Measurements from ENCODE around the gene GGA1. TPM values are rescaled to one million over a fixed set of nuclear protein-coding genes. Genes with fewer than 3 reads are reported as not detected.

The GGA1 gene
- total RNA-seq, 1 experiment from 2014 or later, result 52.7 TPM

- TF ChIP-seq, protein P1, sequence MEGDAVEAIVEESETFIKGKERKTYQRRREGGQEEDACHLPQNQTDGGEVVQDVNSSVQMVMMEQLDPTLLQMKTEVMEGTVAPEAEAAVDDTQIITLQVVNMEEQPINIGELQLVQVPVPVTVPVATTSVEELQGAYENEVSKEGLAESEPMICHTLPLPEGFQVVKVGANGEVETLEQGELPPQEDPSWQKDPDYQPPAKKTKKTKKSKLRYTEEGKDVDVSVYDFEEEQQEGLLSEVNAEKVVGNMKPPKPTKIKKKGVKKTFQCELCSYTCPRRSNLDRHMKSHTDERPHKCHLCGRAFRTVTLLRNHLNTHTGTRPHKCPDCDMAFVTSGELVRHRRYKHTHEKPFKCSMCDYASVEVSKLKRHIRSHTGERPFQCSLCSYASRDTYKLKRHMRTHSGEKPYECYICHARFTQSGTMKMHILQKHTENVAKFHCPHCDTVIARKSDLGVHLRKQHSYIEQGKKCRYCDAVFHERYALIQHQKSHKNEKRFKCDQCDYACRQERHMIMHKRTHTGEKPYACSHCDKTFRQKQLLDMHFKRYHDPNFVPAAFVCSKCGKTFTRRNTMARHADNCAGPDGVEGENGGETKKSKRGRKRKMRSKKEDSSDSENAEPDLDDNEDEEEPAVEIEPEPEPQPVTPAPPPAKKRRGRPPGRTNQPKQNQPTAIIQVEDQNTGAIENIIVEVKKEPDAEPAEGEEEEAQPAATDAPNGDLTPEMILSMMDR (IDR thresholded peaks at IDR 0.05; ENCODE audit: unreplicated experiment), result no peak
- Mint-ChIP-seq H3K4me1 (ENCODE audit: insufficient read depth, unreplicated experiment) (no peaks in the 10 kb centered on the region), H3K4me3 (ENCODE audit: unreplicated experiment) (no peak overlapping the region), H3K9me3 (ENCODE audit: unreplicated experiment) (no peaks in the 10 kb centered on the region), H3K27ac (ENCODE audit: low read depth, unreplicated experiment) (no peak overlapping the region), H3K36me3 (ENCODE audit: insufficient read depth, unreplicated experiment) (no peaks in the 10 kb centered on the region), H3K27me3 (ENCODE audit: insufficient read depth, unreplicated experiment) (no peaks in the 10 kb centered on the region)
- intact Hi-C loops (cut with micrococcal nuclease), result no loop called here
- POLR2A ChIA-PET, result no interaction called here
- CTCF ChIA-PET, result interaction anchor here (0.7 to 2.3 kb wide), 3 partner anchors 11 to 39 kb away, joined by 3 to 11 read pairs (median 4); no protein-coding TSS in a partner anchor
- DNase-seq (ENCODE audit: unreplicated experiment), result no peak
- no TSS peak for BruUV-seq (replicated peaks)
Observed at GRCh38 chr22:37578002-37578401, 30.6 kb upstream of the GGA1 start.

GRCh38 chr22:37581504-37581903 is 27.1 kb upstream of the GGA1 start:
- no peaks in the 10 kb centered on the region for H3K9me3 Mint-ChIP-seq (ENCODE audit: unreplicated experiment)
- no TSS peak for BruUV-seq (replicated peaks)
- H3K36me3 Mint-ChIP-seq (ENCODE audit: insufficient read depth, unreplicated experiment), result no peaks in the 10 kb centered on the region
- H3K4me3 Mint-ChIP-seq (ENCODE audit: unreplicated experiment), result no peak overlapping the region
- H3K27ac Mint-ChIP-seq (ENCODE audit: low read depth, unreplicated experiment), result no peak overlapping the region
- TF ChIP-seq, protein P1 (IDR thresholded peaks at IDR 0.05; ENCODE audit: unreplicated experiment), result no peak
- H3K4me1 Mint-ChIP-seq (ENCODE audit: insufficient read depth, unreplicated experiment), result no peaks in the 10 kb centered on the region
- DNase-seq (ENCODE audit: unreplicated experiment), result no peak
- POLR2A ChIA-PET, result no interaction called here
- intact Hi-C loops (cut with micrococcal nuclease), result no loop called here
- CTCF ChIA-PET, result interaction anchor here (1.6 to 1.8 kb wide), 2 partner anchors 11 to 14 kb away, joined by 9 to 13 read pairs; no protein-coding TSS in a partner anchor
- no peaks in the 10 kb centered on the region for H3K27me3 Mint-ChIP-seq (ENCODE audit: insufficient read depth, unreplicated experiment)

- no peaks in the 10 kb centered on the region for H3K9me3 Mint-ChIP-seq (ENCODE audit: unreplicated experiment)
- BruUV-seq (replicated peaks), result no TSS peak
- no peak overlapping the region for H3K4me3 Mint-ChIP-seq (ENCODE audit: unreplicated experiment)
- ChIA-PET CTCF (interaction anchor here (0.8 to 1.8 kb wide), 7 partner anchors 10 to 44 kb away, joined by 3 to 13 read pairs (median 4); no protein-coding TSS in a partner anchor), POLR2A (interaction anchor here (1.7 kb wide), 1 partner anchor 10 kb away, joined by 6 read pairs; no protein-coding TSS in a partner anchor)
- no peak overlapping the region for H3K27ac Mint-ChIP-seq (ENCODE audit: low read depth, unreplicated experiment)
- TF ChIP-seq, protein P1 (IDR thresholded peaks at IDR 0.05; ENCODE audit: unreplicated experiment), result no peak
- intact Hi-C loops (cut with micrococcal nuclease), result no loop called here
- no peaks in the 10 kb centered on the region for H3K27me3 Mint-ChIP-seq (ENCODE audit: insufficient read depth, unreplicated experiment)
- no peak for DNase-seq (ENCODE audit: unreplicated experiment)
- no peaks in the 10 kb centered on the region for H3K4me1 Mint-ChIP-seq (ENCODE audit: insufficient read depth, unreplicated experiment)
- no peaks in the 10 kb centered on the region for H3K36me3 Mint-ChIP-seq (ENCODE audit: insufficient read depth, unreplicated experiment)
Observed at GRCh38 chr22:37582526-37582925, 26.1 kb upstream of the GGA1 start.

GRCh38 chr22:37588546-37589215 is 20.0 kb upstream of the GGA1 start:
- peaks cover 6% of the 10 kb centered on the region for H3K36me3 Mint-ChIP-seq (ENCODE audit: insufficient read depth, unreplicated experiment)

More at GRCh38 chr22:37588546-37589215, 20.0 kb upstream of the GGA1 start:
- no peak for DNase-seq (ENCODE audit: unreplicated experiment)
- intact Hi-C loops (cut with micrococcal nuclease), result no loop called here
- Mint-ChIP-seq H3K27ac (ENCODE audit: low read depth, unreplicated experiment) (no peak overlapping the region), H3K4me1 (ENCODE audit: insufficient read depth, unreplicated experiment) (peaks cover 12% of the 10 kb centered on the region), H3K27me3 (ENCODE audit: insufficient read depth, unreplicated experiment) (no peaks in the 10 kb centered on the region), H3K9me3 (ENCODE audit: unreplicated experiment) (no peaks in the 10 kb centered on the region), H3K4me3 (ENCODE audit: unreplicated experiment) (no peak overlapping the region)
- TF ChIP-seq, protein P1 (IDR thresholded peaks at IDR 0.05; ENCODE audit: unreplicated experiment), result no peak
- ChIA-PET POLR2A (interaction anchor here (1.0 to 1.4 kb wide), 2 partner anchors 20 to 21 kb away, joined by 3 read pairs; partner anchors contain the start of gene GGA1), CTCF (interaction anchor here (0.8 to 9.2 kb wide), 5 partner anchors 19 to 54 kb away, joined by 4 to 131 read pairs (median 5); no protein-coding TSS in a partner anchor)
- BruUV-seq (replicated peaks), result no TSS peak

Data from MCF 10A (cell line).